Cardiac fibroblast (primary cell): Measurements from ENCODE around the gene MICAL2.

Experiments
- DNase-seq, 2 donors: peaks; one replicate each; pipeline versions ENCODE4 v3.0.0 to v3.0.0-alpha.2; 2010; ENCODE audit warnings: low read depth in 2 of 2
- H3K4me3 ChIP-seq, 2 donors: replicated peaks in 1 of 2; 1 replicate in 1 of 2; 2 replicates in 1 of 2; pipeline ENCODE4 v1.5.1; 2011; ENCODE audit warnings: low read depth in 2 of 2, low read length in 2 of 2, mild to moderate bottlenecking in 2 of 2, moderate library complexity in 1 of 2
- TF ChIP-seq, protein P1 (sequence below): IDR thresholded peaks from one replicate; pipeline ENCODE4 v1.5.1; 2011; ENCODE audit warnings: low read depth, mild to moderate bottlenecking, low read length, inconsistent platforms

The MICAL2 gene

GRCh38 chr11:12111549-12112520, 1.4 kb downstream of the MICAL2 start:
- H3K4me3 ChIP-seq: peak overlapping the region; percentile 94 to 95
- DNase-seq: peak in 1 of 2 donors; percentile 52
- TF ChIP-seq, protein P1, sequence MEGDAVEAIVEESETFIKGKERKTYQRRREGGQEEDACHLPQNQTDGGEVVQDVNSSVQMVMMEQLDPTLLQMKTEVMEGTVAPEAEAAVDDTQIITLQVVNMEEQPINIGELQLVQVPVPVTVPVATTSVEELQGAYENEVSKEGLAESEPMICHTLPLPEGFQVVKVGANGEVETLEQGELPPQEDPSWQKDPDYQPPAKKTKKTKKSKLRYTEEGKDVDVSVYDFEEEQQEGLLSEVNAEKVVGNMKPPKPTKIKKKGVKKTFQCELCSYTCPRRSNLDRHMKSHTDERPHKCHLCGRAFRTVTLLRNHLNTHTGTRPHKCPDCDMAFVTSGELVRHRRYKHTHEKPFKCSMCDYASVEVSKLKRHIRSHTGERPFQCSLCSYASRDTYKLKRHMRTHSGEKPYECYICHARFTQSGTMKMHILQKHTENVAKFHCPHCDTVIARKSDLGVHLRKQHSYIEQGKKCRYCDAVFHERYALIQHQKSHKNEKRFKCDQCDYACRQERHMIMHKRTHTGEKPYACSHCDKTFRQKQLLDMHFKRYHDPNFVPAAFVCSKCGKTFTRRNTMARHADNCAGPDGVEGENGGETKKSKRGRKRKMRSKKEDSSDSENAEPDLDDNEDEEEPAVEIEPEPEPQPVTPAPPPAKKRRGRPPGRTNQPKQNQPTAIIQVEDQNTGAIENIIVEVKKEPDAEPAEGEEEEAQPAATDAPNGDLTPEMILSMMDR: no peak

DNA sequence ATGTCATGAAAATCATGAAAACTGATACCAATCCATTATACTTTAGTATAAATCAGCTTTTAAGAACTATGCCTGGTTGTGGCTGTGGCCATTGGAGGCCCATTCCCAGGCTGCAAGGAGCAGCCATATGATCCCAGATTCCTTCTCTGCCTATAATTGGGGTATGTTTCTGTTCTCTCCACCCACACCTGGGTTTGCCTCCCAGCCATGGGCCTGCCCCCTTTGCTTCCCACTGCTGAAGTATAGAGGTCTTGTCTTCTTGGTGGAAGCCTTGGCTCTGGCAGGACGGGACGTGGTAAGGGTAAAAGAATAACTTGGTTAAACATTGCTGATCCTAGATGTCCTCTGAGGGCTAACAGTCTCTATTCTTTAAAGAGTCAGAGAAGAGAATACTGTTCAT, 2.4 kb downstream of the MICAL2 start:
- no peak for DNase-seq
- H3K4me3 ChIP-seq: peak overlapping the region; percentile 11 to 94
- TF ChIP-seq, protein P1: no peak

DNA sequence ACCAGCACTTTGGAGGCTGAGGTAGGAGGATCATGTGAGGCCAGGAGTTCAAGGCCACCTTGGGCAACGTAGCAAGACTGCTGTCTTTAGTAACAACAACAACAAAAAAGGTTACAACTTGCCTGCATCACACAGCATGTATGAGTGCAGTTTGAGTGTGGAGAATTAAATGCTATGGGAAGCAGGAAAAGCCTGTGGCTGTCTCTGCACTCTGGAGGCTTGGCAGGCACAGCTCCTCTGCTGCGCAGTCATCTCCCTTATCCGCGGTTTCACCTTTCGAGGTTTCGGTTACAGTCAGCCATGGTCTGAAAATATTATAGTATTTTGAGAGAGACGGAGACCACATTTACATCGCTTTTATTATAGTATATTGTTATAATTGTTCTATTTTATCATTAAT, 2.9 kb downstream of the MICAL2 start:
- peak; percentile 47 to 55 for DNase-seq
- peak overlapping the region in 1 of 2 donors; percentile 94 for H3K4me3 ChIP-seq
- TF ChIP-seq, protein P1: no peak

DNA sequence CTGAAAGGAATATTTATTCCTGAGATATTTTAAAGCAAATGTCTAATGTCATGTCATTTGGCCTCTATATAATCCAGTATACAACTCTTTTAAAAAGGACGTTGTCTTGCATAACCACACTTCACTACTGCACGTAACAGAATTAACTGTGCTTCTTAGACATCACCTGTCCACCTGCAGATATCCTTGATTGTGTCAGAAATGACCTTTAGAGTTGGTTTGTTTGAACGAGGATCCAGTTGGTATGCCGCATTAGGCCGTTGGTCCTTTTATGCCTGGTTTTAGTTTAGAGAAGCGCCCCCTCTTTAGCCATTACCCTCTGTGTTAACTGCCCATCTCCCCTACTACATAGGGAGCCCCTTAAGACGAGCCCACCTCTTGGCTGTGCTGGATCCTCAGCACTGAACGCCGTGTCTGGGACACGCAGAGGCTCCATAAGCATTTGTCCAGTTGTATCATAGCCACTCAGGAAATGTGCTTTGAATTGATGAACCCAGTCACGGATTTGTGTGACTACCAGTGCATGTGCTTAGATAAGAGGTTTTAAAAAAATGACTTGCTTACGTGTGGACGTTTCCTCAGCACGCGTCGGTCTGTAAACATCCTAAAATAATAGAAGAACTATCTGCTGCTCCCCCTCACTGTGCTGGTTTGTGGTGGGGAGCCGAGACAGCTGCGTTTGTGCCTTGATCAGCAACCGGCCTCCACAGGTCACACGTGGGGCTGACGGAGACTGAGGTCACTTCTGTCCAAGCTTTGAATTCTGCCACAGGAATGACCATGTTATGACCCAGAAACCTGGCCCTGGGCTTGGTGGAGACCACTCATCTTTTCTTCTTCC, 4.0 kb downstream of the MICAL2 start:
- no peak overlapping the region for H3K4me3 ChIP-seq
- peak; percentile 68 to 81 for DNase-seq
- TF ChIP-seq, protein P1: no peak

DNA sequence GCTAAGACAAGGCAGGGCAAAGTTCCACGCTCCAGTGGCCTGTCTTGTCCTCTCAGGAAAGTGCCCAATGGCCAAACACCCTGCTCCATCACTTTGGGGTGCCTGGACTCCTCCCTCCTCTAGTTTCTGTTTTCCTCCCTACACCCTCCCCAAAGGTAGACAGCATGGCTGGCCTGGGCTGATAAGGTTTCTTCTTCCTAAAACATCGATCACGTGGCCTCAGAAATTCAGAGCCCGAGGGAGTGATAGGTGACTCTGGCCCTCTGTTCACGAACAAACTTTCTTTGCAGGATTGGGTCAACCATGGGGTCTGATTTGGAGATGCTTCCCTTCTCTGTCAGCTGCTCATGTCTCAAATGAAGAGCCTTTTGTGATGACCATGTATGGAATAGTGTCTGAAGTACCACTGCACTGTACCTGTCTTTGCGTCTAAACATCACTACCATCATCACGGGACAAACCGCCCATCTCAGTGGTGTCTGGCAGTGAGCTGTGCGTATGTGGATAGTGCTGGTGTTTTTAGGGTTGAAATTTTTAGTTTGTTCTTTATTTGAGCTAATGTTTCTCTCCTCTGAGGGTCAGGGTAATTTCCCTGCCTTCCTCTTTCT, 6.1 kb downstream of the MICAL2 start:
- no peak overlapping the region for H3K4me3 ChIP-seq
- TF ChIP-seq, protein P1: no peak
- no peak for DNase-seq

DNA sequence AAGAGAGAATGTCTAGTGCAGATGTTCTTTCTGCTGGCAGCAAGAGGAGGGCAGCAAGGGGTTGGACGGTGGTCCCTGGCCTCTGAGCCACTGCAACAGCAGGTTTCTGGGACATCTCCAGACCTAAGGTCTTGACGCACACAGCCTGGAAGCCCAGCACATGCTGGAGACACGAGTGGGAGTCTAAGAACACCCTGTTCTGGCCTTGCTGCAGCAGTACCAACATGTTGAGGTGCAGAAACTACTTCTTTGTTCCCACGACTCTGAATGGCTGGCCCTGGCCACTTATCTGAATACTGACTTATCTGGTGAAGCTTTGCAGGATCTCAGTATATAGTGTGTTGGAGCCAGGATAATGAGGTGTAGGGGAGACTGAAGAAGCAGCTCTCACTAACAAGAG, 6.8 kb downstream of the MICAL2 start:
- TF ChIP-seq, protein P1: no peak
- H3K4me3 ChIP-seq: no peak overlapping the region
- no peak for DNase-seq
